Skeletal muscle cell (primary cell): Measurements from ENCODE around the gene PTK6.

ENCODE experiments used
- DNase-seq: peaks from one replicate; pipeline ENCODE4 v3.0.0-alpha.2; 2010; ENCODE audit warnings: low read depth
- H3K4me3 ChIP-seq: 2 replicates; pipeline ENCODE4 v1.5.1; 2011; ENCODE audit warnings: low read depth, mild to moderate bottlenecking, control low read depth, low read length, moderate library complexity

Gene PTK6

DNA sequence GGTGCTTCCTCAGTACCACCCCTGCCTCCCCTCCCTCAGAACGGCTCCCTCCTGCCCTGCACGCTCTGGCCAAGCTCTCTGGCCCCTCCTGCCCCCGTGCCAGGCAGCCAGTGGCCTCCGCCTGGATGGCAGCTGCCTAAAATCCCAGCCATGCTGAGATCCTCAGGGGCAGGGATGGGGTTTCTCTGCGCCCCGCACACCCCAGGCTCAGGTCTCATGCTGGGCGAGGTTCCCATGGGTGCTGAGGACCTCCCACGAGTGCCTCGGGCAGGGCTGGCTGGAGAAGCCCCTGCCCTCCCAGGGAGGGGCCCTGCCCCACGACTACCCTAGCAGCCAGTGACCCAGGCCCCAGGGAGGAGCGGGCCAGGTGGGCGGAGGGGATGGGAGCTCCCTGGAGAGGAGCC lies 2.7 kb downstream of the PTK6 start:
- no peak overlapping the region for H3K4me3 ChIP-seq
- no peak for DNase-seq

- no peak overlapping the region for H3K4me3 ChIP-seq
- no peak for DNase-seq
Measured at GRCh38 chr20:63533871-63534393, 3.2 kb downstream of the PTK6 start.

GRCh38 chr20:63533388-63533787 lies 3.8 kb downstream of the PTK6 start:
- H3K4me3 ChIP-seq = no peak overlapping the region
- DNase-seq = no peak

GRCh38 chr20:63532449-63532971 lies 4.7 kb downstream of the PTK6 start:
- no peak overlapping the region for H3K4me3 ChIP-seq
- no peak for DNase-seq

DNA sequence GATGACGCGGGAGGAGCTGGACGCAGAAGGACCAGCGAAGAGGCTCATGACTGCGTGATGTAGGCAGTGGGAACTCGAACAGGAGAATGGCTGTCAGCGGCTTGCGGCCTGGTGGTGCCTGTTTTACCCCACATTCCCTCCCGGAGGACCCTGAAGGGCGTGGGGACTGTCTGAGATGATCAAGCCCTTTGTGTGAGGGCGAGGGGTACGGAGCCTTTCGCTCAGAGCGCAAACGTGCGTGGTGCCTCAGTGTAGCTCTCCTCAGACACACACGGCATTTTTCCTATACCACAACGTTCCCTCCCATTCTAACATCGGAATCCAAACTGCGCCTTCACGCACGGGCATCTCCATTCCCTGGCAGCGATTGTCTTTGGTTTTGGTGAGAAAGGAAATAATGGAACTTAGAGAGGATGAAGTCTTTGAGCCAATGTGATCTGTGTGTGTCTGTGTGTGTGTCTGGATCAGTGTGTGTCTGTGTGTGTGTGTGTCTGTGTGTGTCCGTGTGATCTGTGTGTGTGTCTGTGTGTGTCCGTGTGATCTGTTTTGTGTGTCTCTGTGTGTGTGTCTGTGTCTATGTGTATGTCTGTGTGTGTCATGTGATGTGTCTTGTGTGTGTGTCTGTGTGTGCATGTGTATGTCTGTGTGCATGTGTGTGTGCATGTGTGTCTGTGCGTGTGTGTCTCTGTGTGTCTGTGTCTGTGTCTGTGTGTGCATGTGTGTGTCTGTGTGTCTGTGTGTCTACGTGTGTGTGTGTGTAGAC lies 5.3 kb downstream of the PTK6 start:
- H3K4me3 ChIP-seq = no peak overlapping the region
- no peak for DNase-seq

DNA sequence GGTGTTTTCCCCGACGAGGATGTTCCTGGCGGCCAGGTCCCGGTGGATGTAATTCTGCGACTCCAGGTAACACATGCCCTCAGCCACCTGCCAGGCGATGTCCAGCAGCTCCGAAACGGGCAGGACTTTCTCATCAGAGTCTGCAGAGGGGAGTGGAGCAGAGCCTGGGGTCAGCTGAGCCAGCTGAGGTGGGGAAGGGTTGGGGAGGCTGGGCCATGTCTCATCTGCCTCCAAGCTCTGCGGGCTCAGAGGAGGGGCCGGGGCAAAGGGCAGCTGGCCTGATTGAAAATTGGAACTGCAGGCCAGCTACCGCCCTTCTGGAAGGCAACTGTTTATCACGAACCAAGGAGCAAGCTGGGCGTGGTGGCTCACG lies 6.4 kb downstream of the PTK6 start:
- no peak overlapping the region for H3K4me3 ChIP-seq
- DNase-seq = no peak

DNA sequence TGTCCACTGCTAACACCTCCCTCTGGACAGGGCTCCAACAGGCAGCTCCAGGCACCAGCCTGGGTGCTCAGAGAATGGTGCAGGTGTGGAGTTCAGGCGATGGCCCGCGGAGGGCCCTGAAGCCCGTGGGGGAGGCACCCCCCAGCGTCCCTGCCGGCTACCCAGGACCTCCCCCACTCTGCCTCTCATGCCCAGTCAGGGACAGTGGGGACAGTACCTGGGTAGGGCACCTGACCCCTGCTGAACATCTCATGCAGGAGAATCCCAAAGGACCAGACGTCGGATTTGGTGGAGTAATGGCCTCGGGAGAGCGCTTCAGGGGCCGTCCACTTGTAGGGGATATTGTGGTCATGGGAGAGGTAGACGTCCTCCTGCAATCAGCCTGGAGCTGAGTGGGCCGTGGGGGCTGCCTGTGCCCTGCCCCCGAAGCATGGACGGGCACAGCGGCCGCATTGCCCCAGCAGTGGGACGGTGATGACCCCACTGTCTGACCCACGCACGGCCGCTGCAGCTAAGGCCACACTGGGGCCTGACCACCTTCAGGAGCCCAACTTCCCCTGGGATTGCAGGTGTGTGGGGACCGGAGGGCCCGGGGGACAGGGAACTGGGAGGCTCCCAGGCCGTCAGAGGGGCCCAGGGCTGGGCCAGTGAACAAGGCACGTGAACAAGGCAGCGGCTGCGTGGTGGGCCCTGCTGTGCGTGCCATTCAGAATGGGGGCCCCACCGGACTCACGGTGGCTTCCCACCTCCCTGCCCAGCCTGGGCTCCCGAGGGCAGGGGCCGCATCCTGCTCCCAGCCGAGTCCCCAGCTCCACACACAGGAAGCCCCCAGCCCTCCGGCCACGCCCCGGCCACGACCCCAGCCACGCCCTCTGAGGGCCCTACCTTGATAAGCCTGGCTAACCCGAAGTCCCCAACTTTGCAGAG lies 7.1 kb downstream of the PTK6 start:
- DNase-seq = no peak
- H3K4me3 ChIP-seq = no peak overlapping the region

DNA sequence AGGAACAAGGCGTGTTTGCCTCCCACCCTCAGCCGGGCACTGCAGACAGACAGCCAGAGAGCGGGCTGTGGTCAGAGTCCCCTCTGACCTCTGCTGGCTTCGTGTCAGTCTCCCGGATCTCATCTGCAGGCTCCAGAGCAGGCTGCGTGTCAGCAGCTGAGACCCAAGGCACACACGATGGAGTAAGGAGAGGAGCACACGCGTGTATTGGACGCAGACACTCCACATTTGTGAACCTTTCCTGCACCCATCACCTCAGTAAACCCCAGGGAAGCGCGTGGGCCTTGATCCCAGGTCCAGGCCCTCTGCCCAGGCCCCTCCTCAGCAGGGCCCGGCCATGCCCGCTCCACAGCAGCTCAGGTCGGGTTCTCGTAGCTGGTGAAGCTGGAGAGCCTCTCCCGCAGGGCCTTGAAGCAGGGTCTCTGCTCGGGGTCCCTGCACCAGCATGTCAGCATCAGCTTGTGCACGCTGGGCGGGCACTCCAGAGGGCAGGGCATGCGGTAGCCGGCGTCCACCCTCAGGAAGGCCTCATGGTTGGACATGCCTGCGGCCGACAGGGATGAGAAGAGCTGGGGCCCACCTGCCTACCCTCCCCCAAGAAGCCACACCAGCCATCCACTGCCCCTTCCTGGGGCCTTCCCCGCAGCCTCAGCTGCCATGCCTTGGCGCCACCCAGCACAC lies 7.9 kb downstream of the PTK6 start:
- no peak for DNase-seq
- H3K4me3 ChIP-seq = no peak overlapping the region

GRCh38 chr20:63527184-63527583 lies 10.0 kb downstream of the PTK6 start:
- H3K4me3 ChIP-seq = no peak overlapping the region
- DNase-seq = no peak

DNA sequence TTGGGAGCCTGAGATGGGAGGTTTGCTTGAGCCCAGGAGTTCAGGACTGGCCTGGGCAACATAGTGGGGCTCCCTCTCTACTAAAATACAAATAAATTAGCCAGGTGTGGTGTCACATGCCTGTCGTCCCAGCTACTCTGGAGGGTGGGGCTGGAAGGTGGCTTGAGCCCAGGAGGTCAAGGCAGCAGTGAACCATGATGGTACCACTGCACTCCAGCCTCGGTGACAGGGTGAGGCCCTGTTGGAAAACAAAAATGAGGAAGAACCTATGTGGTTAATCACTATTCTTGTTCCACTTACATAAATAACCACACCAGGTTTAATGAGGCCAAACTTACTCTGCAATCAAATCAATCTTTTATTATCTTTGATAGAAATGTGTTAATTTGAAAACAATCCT lies 11.2 kb downstream of the PTK6 start:
- no peak overlapping the region for H3K4me3 ChIP-seq
- DNase-seq = no peak

- no peak for DNase-seq
- no peak overlapping the region for H3K4me3 ChIP-seq
Measured at GRCh38 chr20:63525185-63525584, 12.0 kb downstream of the PTK6 start.

GRCh38 chr20:63522981-63523611 lies 14.1 kb downstream of the PTK6 start:
- DNase-seq = no peak
- H3K4me3 ChIP-seq = no peak overlapping the region

- no peak for DNase-seq
Measured at GRCh38 chr20:63522091-63522868, 14.9 kb downstream of the PTK6 start.

DNA sequence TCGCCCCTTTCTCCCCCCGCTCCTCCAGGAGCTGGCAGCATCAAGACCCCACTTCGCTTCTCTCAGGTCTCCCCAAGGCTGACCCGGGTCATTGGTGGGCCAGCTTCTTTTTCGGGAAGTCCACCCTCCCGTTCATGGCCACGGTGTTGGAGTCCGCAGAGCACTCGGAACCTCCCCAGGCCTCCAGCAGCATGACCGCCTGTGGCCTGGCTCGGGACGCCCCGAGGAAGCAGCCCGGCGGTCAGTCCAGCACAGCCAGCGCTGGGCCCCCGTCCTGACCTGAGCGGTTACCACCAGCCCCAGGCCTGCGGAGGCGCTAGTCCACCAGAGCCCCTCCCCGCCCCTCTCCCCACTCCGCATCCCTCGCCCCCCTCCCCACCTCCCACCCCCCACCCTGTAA lies 15.6 kb downstream of the PTK6 start:
- DNase-seq = no peak
- peak overlapping the region; percentile 86 for H3K4me3 ChIP-seq

More at GRCh38 chr20:63522091-63522868, 14.9 kb downstream of the PTK6 start:
- peak overlapping the region; percentile 86 for H3K4me3 ChIP-seq

- H3K4me3 ChIP-seq = peak overlapping the region; percentile 86
- peak; percentile 8 for DNase-seq
Measured at GRCh38 chr20:63520934-63521601, 16.1 kb downstream of the PTK6 start.

GRCh38 chr20:63520504-63520933 lies 16.7 kb downstream of the PTK6 start, which contains the start of gene PPDPF:
PPDPF (plus strand) TSS chr20:63520765; CDS start chr20:63521309, 544 bp downstream.
- peak; percentile 29 for DNase-seq
- peak within 1 kb of the TSS; percentile 86 for H3K4me3 ChIP-seq

- peak overlapping the region; percentile 86 for H3K4me3 ChIP-seq
- DNase-seq = no peak
Measured at GRCh38 chr20:63519668-63520503, 17.3 kb downstream of the PTK6 start.
